Ovary (tissue), 9 donors: ENCODE data around the gene STK39. TPM values are rescaled to one million over a fixed set of nuclear protein-coding genes. Genes with fewer than 3 reads are reported as not detected.

Source experiments
- DNase-seq, 5 donors: peaks; one replicate each; pipeline ENCODE4 v3.0.0-alpha.2; 2019 to 2020
- H3K27ac ChIP-seq, 2 donors: fragments of 200-600 bp; one replicate each; pipeline versions ENCODE4 v1.5.1 to v1.8.0; 2019 to 2022
- H3K27me3 ChIP-seq: fragments of 200-600 bp; one replicate; pipeline ENCODE4 v1.8.0; 2022
- H3K36me3 ChIP-seq: fragments of 200-600 bp; sonication (generic); one replicate; pipeline ENCODE4 v1.5.1; 2019
- H3K4me1 ChIP-seq: one replicate; pipeline ENCODE4 v1.8.1; 2013; ENCODE audit warnings: mild to moderate bottlenecking, moderate library complexity; ENCODE audit not compliant: insufficient read depth
- H3K4me3 ChIP-seq: fragments of 200-600 bp; sonication (generic); one replicate; pipeline ENCODE4 v1.5.1; 2017
- H3K9me3 ChIP-seq, 2 donors: fragments of 200-600 bp in 1 of 2; sonication (generic) in 1 of 2; one replicate each; pipeline versions ENCODE4 v1.5.1 to v1.8.1; 2013 to 2019; ENCODE audit warnings: mild to moderate bottlenecking in 1 of 2, moderate library complexity in 1 of 2
- CTCF ChIP-seq, 3 donors: fragments of 450-650 bp in 2 of 3; fragments of 200-600 bp in 1 of 3; IDR thresholded peaks; one replicate each; pipeline versions ENCODE4 v1.5.1 to v1.8.0; 2016 to 2022; ENCODE audit warnings: antibody characterized with exemption in 3 of 3, mild to moderate bottlenecking in 1 of 3
- EP300 ChIP-seq: sonication (generic); formaldehyde crosslinking; IDR thresholded peaks from one replicate; pipeline ENCODE4 v1.6.1; 2017; ENCODE audit warnings: antibody characterized with exemption
- POLR2A ChIP-seq: fragments of 450-650 bp; IDR thresholded peaks from one replicate; pipeline ENCODE4 v1.6.1; 2017; ENCODE audit warnings: antibody characterized with exemption, mild to moderate bottlenecking, moderate library complexity
- WGBS, 3 donors: extraction: QIAGEN DNeasy Blood & Tissue Kit in 1 of 3; methylation state at CpG; one replicate each; pipeline versions ENCODE4 v1.1.5 to v1.1.7; 2013 to 2017; 5-methylcytosine and 5-hydroxymethylcytosine counted together
- intact Hi-C, 4 donors: fragments of 100-400 bp; cut with DNase I; formaldehyde crosslinking; loops; one replicate each; pipeline versions ENCODE4 v1.11.0 to v1.15.1; 2022 to 2023
- polyA plus RNA-seq, 2 donors: library from polyadenylated mRNA; stranded (reverse); fragments of 200-250 nt in 1 of 2; fragments of 350-450 nt in 1 of 2; fragmentation: Illumina TruSeq in 1 of 2; extraction: RNeasy Lipid Tissue Mini Kit (QIAGEN cat#74804) in 1 of 2; gene quantifications; one replicate each; pipeline ENCODE4 v1.2.3, GENCODE V29; 2013 to 2014
- total RNA-seq, 7 donors: library from RNA; depleted of rRNA in 2 of 7; stranded (reverse); fragments of >200 nt in 2 of 7; fragmentation: NEBNext Ultra II Directional in 3 of 7; extraction: Animal tissue kit (Norgen Biotek cat#: 25700) in 3 of 7; gene quantifications; one replicate each; pipeline versions ENCODE4 v1.1.0 to v1.2.4, GENCODE V29; 2016 to 2023
- donor health status: DM: no; HTN: no; CAD: no; lungs with moderate emphysema.
- donor health status: DM: no; HTN: no; CAD: no.
- donor health status: Bipolar disorder and iron deficiency.
- donor health status: DM: yes; HTN: yes; CAD: no.
- donor health status: DM: no; HTN: no; CAD: no.
- donor health status: DM: yes; HTN: yes; CAD: no.

Gene STK39
- total and polyA plus RNA-seq, 9 donors, result 5.9 to 14.1 (median 10.6) TPM

GRCh38 chr2:168028362-168028761 lies 219.0 kb downstream of the STK39 start:
- Histone ChIP-seq H3K27me3 (no peaks in the 10 kb centered on the region), H3K36me3 (no peaks in the 10 kb centered on the region), H3K4me3 (no peak overlapping the region), H3K4me1 (no peaks in the 10 kb centered on the region), H3K9me3 (no peaks in the 10 kb centered on the region), H3K27ac (no peak overlapping the region)
- DNase-seq, result no peak
- intact Hi-C loops, result no loop called here
- TF ChIP-seq CTCF (IDR thresholded peaks at IDR 0.05) (no peak), EP300 (no peak), POLR2A (no peak)

GRCh38 chr2:168025487-168026202 lies 221.8 kb downstream of the STK39 start:
- TF ChIP-seq CTCF (IDR thresholded peaks at IDR 0.05) (no peak), POLR2A (no peak), EP300 (no peak)
- H3K27me3 ChIP-seq, result no peaks in the 10 kb centered on the region
- H3K4me1 ChIP-seq, result no peaks in the 10 kb centered on the region
- no peaks in the 10 kb centered on the region for H3K36me3 ChIP-seq
- WGBS, 3 donors, result 79 to 88% (median 82%) methylated on average over 11 of the region's 11 CpGs
- no peaks in the 10 kb centered on the region for H3K9me3 ChIP-seq
- DNase-seq, result no peak
- no peak overlapping the region for H3K27ac ChIP-seq
- H3K4me3 ChIP-seq, result no peak overlapping the region
- intact Hi-C loops, result no loop called here

GRCh38 chr2:168024459-168024858 lies 222.9 kb downstream of the STK39 start:
- H3K36me3 ChIP-seq, result no peaks in the 10 kb centered on the region
- DNase-seq, result no peak
- H3K4me1 ChIP-seq, result no peaks in the 10 kb centered on the region
- H3K27ac ChIP-seq, result no peak overlapping the region
- no peak overlapping the region for H3K4me3 ChIP-seq
- H3K9me3 ChIP-seq, result no peaks in the 10 kb centered on the region
- no peaks in the 10 kb centered on the region for H3K27me3 ChIP-seq
- 68 to 79% (median 76%) methylated on average over 4 of the region's 4 CpGs for WGBS, 3 donors
- intact Hi-C loops, result no loop called here
- TF ChIP-seq CTCF (IDR thresholded peaks at IDR 0.05), result no peak
- no peak for TF ChIP-seq POLR2A
- no peak for TF ChIP-seq EP300

DNA sequence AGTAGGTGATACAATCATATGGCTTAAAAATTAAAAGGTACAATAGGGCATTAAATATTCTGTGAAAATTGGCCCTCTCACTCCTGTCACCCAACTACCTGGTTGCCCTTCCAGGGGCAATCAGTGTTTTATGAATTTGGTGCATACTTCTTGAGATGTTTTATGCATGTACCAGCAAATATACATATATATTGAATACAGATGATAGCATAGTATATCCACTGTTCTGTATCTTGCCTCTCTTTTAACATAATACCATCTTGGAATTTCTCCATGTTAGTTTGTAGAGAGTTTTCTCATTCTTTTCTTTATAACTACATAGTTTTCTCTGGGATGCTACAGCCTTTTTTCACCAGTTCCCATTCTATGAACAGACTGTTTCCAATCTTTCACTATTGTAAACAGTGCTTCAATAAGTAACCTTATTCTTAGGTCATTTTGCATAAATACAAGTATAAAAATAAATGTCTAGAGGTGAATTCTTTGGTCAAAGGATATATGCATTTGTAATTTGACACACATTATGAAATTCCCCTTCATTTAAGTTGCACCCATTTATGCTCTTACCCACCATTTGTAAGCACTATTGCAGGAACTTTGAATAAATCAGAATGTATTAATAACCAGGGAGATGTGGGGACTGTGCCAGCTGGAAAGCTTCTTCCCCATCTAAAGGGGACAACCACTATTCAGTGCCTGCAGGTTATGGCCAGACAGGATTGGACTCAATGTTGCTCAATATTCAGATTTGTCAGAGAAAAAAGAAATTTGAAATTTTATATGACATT lies 225.4 kb downstream of the STK39 start:
- H3K27ac ChIP-seq, result no peak overlapping the region
- no peaks in the 10 kb centered on the region for H3K36me3 ChIP-seq
- intact Hi-C loops, result no loop called here
- H3K9me3 ChIP-seq, result no peaks in the 10 kb centered on the region
- no peaks in the 10 kb centered on the region for H3K4me1 ChIP-seq
- no peak for DNase-seq
- H3K4me3 ChIP-seq, result no peak overlapping the region
- no peak for TF ChIP-seq POLR2A
- no peak for TF ChIP-seq EP300
- no peak for TF ChIP-seq CTCF (IDR thresholded peaks at IDR 0.05)
- H3K27me3 ChIP-seq, result no peaks in the 10 kb centered on the region
